T-cell (primary cell): ENCODE results near the gene LRIG3. TPM values are rescaled to one million over a fixed set of nuclear protein-coding genes. Genes with fewer than 3 reads are reported as not detected.

ENCODE experiments used
- ATAC-seq, 4 experiments: fragments of 200-7000 bp in 3 of 4; fragments of 150-1000 bp in 1 of 4; cut with Tn5 transposase; replicated peaks in 1 of 4; 1 replicate in 3 of 4; 2 replicates in 1 of 4; pipeline ENCODE4 v1.10.0; 2021; ENCODE audit warnings: moderate library complexity in 3 of 4, mild to moderate bottlenecking in 2 of 4, moderate number of reproducible peaks in 1 of 4
- CTCF ChIA-PET, 2 donors: fragments of 300-600 bp; sonication (Branson Sonifier 250); formaldehyde crosslinking; loops; one replicate each; lab custom pipeline; 2022; ENCODE audit warnings: antibody characterized with exemption in 2 of 2; lab: Charles Lee
- POLR2A ChIA-PET, 2 donors: fragments of 300-600 bp; sonication (Branson Sonifier 250); formaldehyde crosslinking; loops; one replicate each; lab custom pipeline; 2022; ENCODE audit warnings: antibody characterized with exemption in 2 of 2; lab: Charles Lee
- DNase-seq, 35 experiments: peaks; one replicate each; pipeline versions ENCODE4 v3.0.0 to v3.0.0-alpha.2; 2013 to 2023
- H3K27ac ChIP-seq: one replicate; pipeline ENCODE4 v1.5.1; 2013; ENCODE audit warnings: low read length
- H3K27me3 ChIP-seq, 2 experiments: replicated peaks in 1 of 2; 1 replicate in 1 of 2; 2 replicates in 1 of 2; pipeline versions ENCODE4 v1.6.1 to v1.7.0; 2013; ENCODE audit warnings: low read length in 1 of 2, mixed read lengths in 1 of 2; ENCODE audit not compliant: control insufficient read depth in 2 of 2, insufficient read depth in 2 of 2; ENCODE audit errors: extremely low read depth in 1 of 2
- H3K36me3 ChIP-seq, 2 donors: 1 replicate in 1 of 2; 2 replicates in 1 of 2; pipeline versions ENCODE4 v1.6.1 to v1.7.0; 2013; ENCODE audit warnings: low read length in 1 of 2; ENCODE audit not compliant: control insufficient read depth in 2 of 2, insufficient read depth in 1 of 2; ENCODE audit errors: extremely low read depth in 1 of 2
- H3K4me1 ChIP-seq, 2 experiments: 1 replicate in 1 of 2; 2 replicates in 1 of 2; pipeline versions ENCODE4 v1.6.1 to v1.7.0; 2013; ENCODE audit warnings: low read length in 2 of 2, mixed read lengths in 1 of 2; ENCODE audit not compliant: insufficient read depth in 2 of 2, control insufficient read depth in 1 of 2; ENCODE audit errors: extremely low read depth in 1 of 2
- H3K4me3 ChIP-seq, 2 donors: 1 replicate in 1 of 2; 2 replicates in 1 of 2; pipeline versions ENCODE4 v1.5.1 to v1.7.0; 2013; ENCODE audit warnings: mild to moderate bottlenecking in 2 of 2, low read length in 1 of 2, moderate library complexity in 1 of 2; ENCODE audit not compliant: control insufficient read depth in 1 of 2; ENCODE audit errors: extremely low read depth in 1 of 2
- H3K9me3 ChIP-seq: 2 replicates; pipeline ENCODE4 v1.7.0; 2013
- H3K27ac Mint-ChIP-seq, 2 donors: one replicate each; pipeline ENCODE4 v1.8.0; 2020 to 2021; ENCODE audit warnings: mild to moderate bottlenecking in 2 of 2, mixed read lengths in 2 of 2
- H3K27me3 Mint-ChIP-seq, 2 donors: one replicate each; pipeline ENCODE4 v1.8.0; 2021 to 2022; ENCODE audit warnings: mixed read lengths in 2 of 2
- H3K36me3 Mint-ChIP-seq: one replicate; pipeline ENCODE4 v1.8.0; 2021; ENCODE audit warnings: mixed read lengths
- H3K4me1 Mint-ChIP-seq, 3 donors: one replicate each; pipeline ENCODE4 v1.8.0; 2020 to 2022; ENCODE audit warnings: mixed read lengths in 3 of 3, mild to moderate bottlenecking in 1 of 3
- H3K4me3 Mint-ChIP-seq, 3 donors: one replicate each; pipeline ENCODE4 v1.8.0; 2020 to 2022; ENCODE audit warnings: mild to moderate bottlenecking in 3 of 3, mixed read lengths in 3 of 3, moderate library complexity in 3 of 3
- H3K9me3 Mint-ChIP-seq, 3 donors: one replicate each; pipeline ENCODE4 v1.8.0; 2020 to 2022; ENCODE audit warnings: mixed read lengths in 3 of 3
- WGBS: methylation state at CpG from one replicate; pipeline ENCODE4 v1.1.5; 2013; ENCODE audit warnings: missing lambda C conversion rate; ENCODE audit not compliant: insufficient coverage; 5-methylcytosine and 5-hydroxymethylcytosine counted together
- total RNA-seq, 35 experiments: library from RNA in 6 of 35; stranded (reverse) in 6 of 35; fragments of 120-200 nt in 1 of 35; gene quantifications; one replicate each; pipeline versions ENCODE4 v1.2.1 to v1.2.4 and lab custom pipeline; 2013 to 2026

The LRIG3 gene
- total RNA-seq, 5 donors from 2014 or later (not counting 1 experiment from before 2014, with no cell fraction given), result 0.09 to 0.13 (median 0.12) TPM; not detected in 2

GRCh38 chr12:58887068-58887467, 33.2 kb downstream of the LRIG3 start:
- Mint-ChIP-seq H3K27me3 (no peaks in the 10 kb centered on the region), H3K4me1 (no peaks in the 10 kb centered on the region), H3K4me3 (no peak overlapping the region), H3K27ac (no peak overlapping the region), H3K9me3 (peaks cover 0 to 4% (median 0%) of the 10 kb centered on the region in 3 donors), H3K36me3 (no peaks in the 10 kb centered on the region)
- H3K4me1 ChIP-seq, result no peaks in the 10 kb centered on the region
- H3K4me3 ChIP-seq, result no peak overlapping the region
- no peaks in the 10 kb centered on the region for H3K9me3 ChIP-seq
- ChIA-PET POLR2A (no interaction called here), CTCF (no interaction called here)
- no peaks in the 10 kb centered on the region for H3K27me3 ChIP-seq
- DNase-seq (no peak), ATAC-seq (no peak)
- H3K27ac ChIP-seq, result no peak overlapping the region
- WGBS, result 83% methylated on average over 3 of the region's 6 CpGs
- H3K36me3 ChIP-seq, result no peaks in the 10 kb centered on the region

- POLR2A ChIA-PET, result no interaction called here
- ATAC-seq, result no peak
These were observed 33.8 kb downstream of the LRIG3 start for GRCh38 chr12:58886474-58886873.

DNA sequence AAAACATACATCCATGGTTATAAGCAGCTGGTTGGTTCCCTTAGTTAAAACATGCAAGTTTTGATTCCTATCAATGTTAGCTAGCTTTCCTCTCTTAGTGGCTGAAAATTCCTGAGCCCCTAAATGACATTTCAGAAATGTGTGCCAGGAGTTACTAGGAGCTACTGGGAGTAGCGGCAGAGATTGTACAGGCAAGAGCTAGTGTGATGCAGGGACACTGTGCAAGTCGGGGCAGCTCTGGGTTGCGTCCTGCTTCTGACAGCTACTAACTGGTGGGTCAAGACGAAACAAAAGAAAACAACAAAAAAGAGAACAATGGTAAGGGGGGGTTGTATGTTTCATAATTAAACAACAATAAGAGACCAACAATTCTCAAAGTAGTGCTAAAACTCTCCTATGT, 35.4 kb downstream of the LRIG3 start:
- no peaks in the 10 kb centered on the region for H3K4me1 Mint-ChIP-seq
- no peak overlapping the region for H3K4me3 ChIP-seq
- ChIA-PET POLR2A (interaction anchor here in 1 of 2 donors (0.6 to 0.8 kb wide), 2 partner anchors 8 to 10 kb away, joined by 3 to 5 read pairs; no protein-coding TSS in a partner anchor), CTCF (no interaction called here)
- no peak overlapping the region for H3K27ac Mint-ChIP-seq
- H3K27me3 Mint-ChIP-seq, result no peaks in the 10 kb centered on the region
- H3K4me1 ChIP-seq, result no peaks in the 10 kb centered on the region
- WGBS, result no CpG with 5 or more reads among the region's 4 CpGs
- no peaks in the 10 kb centered on the region for H3K27me3 ChIP-seq
- H3K4me3 Mint-ChIP-seq, result no peak overlapping the region
- ATAC-seq (no peak), DNase-seq (no peak)
- no peaks in the 10 kb centered on the region for H3K36me3 Mint-ChIP-seq
- no peak overlapping the region for H3K27ac ChIP-seq
- H3K9me3 Mint-ChIP-seq, result peaks cover 0 to 4% (median 0%) of the 10 kb centered on the region in 3 donors
- H3K9me3 ChIP-seq, result no peaks in the 10 kb centered on the region
- H3K36me3 ChIP-seq, result no peaks in the 10 kb centered on the region

More at GRCh38 chr12:58886474-58886873, 33.8 kb downstream of the LRIG3 start:
- no peak for DNase-seq
- no peak overlapping the region for H3K27ac Mint-ChIP-seq
- H3K9me3 Mint-ChIP-seq, result peaks cover 0 to 4% (median 0%) of the 10 kb centered on the region in 3 donors
- H3K27me3 ChIP-seq, result no peaks in the 10 kb centered on the region
- no peak overlapping the region for H3K4me3 Mint-ChIP-seq
- WGBS, result 80% methylated on average over 1 of the region's 3 CpGs
- no peak overlapping the region for H3K4me3 ChIP-seq
- no peaks in the 10 kb centered on the region for H3K27me3 Mint-ChIP-seq
- H3K36me3 ChIP-seq, result no peaks in the 10 kb centered on the region
- CTCF ChIA-PET, result no interaction called here
- H3K9me3 ChIP-seq, result no peaks in the 10 kb centered on the region
- H3K36me3 Mint-ChIP-seq, result no peaks in the 10 kb centered on the region
- no peaks in the 10 kb centered on the region for H3K4me1 Mint-ChIP-seq
- no peak overlapping the region for H3K27ac ChIP-seq
- H3K4me1 ChIP-seq, result no peaks in the 10 kb centered on the region

GRCh38 chr12:58883576-58884334, 36.5 kb downstream of the LRIG3 start:
- Mint-ChIP-seq H3K9me3 (peaks cover 0 to 4% (median 0%) of the 10 kb centered on the region in 3 donors), H3K27me3 (no peaks in the 10 kb centered on the region), H3K36me3 (no peaks in the 10 kb centered on the region), H3K4me1 (no peaks in the 10 kb centered on the region), H3K27ac (no peak overlapping the region), H3K4me3 (no peak overlapping the region)
- Histone ChIP-seq H3K4me1 (no peaks in the 10 kb centered on the region), H3K9me3 (no peaks in the 10 kb centered on the region), H3K36me3 (no peaks in the 10 kb centered on the region), H3K27ac (no peak overlapping the region), H3K4me3 (no peak overlapping the region), H3K27me3 (no peaks in the 10 kb centered on the region)
- POLR2A ChIA-PET, result no interaction called here
- CTCF ChIA-PET, result no interaction called here
- ATAC-seq (no peak), DNase-seq (no peak)
- 63% methylated on average over 1 of the region's 3 CpGs for WGBS

DNA sequence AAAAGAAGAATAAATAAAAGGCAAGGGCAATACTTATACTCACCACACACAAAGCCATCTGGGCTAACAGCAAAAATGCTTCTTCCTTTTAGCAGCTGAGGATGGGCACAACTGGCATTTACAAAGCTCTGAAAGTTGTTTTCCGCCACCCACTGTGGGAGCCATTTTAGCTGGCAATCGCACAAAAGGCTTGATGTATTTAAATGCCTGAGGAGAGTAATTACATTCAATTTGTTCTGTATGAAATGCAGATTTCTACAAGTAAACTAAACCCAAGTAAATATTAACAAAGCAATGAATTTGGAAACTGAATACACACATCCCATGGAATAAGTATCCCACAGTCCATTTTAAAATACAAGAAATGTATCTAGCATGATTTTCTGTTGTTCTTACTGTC, 37.5 kb downstream of the LRIG3 start:
- DNase-seq (no peak), ATAC-seq (no peak)
- Histone ChIP-seq H3K27me3 (no peaks in the 10 kb centered on the region), H3K36me3 (no peaks in the 10 kb centered on the region), H3K9me3 (no peaks in the 10 kb centered on the region), H3K4me1 (no peaks in the 10 kb centered on the region), H3K4me3 (no peak overlapping the region), H3K27ac (no peak overlapping the region)
- Mint-ChIP-seq H3K27ac (no peak overlapping the region), H3K4me3 (no peak overlapping the region), H3K27me3 (no peaks in the 10 kb centered on the region), H3K9me3 (peaks cover 0 to 4% (median 0%) of the 10 kb centered on the region in 3 donors), H3K36me3 (no peaks in the 10 kb centered on the region), H3K4me1 (no peaks in the 10 kb centered on the region)
- CTCF ChIA-PET, result no interaction called here
- no CpG with 5 or more reads among the region's 2 CpGs for WGBS
- POLR2A ChIA-PET, result no interaction called here

- Mint-ChIP-seq H3K36me3 (no peaks in the 10 kb centered on the region), H3K4me1 (no peaks in the 10 kb centered on the region), H3K4me3 (no peak overlapping the region), H3K9me3 (peaks cover 0 to 4% (median 0%) of the 10 kb centered on the region in 3 donors), H3K27ac (no peak overlapping the region), H3K27me3 (no peaks in the 10 kb centered on the region)
- Histone ChIP-seq H3K9me3 (no peaks in the 10 kb centered on the region), H3K4me1 (no peaks in the 10 kb centered on the region), H3K4me3 (no peak overlapping the region), H3K36me3 (no peaks in the 10 kb centered on the region), H3K27me3 (no peaks in the 10 kb centered on the region), H3K27ac (no peak overlapping the region)
- ChIA-PET POLR2A (no interaction called here), CTCF (interaction anchor here in 1 of 2 donors (1.0 kb wide), 1 partner anchor 9 kb away, joined by 3 read pairs; no protein-coding TSS in a partner anchor)
- no peak for ATAC-seq
- WGBS, result 100% methylated on average over 1 of the region's 4 CpGs
- no peak for DNase-seq
These were observed 38.5 kb downstream of the LRIG3 start for GRCh38 chr12:58881816-58882215.
